ENCODE results near the gene HTR2A. TPM values are rescaled to one million over a fixed set of nuclear protein-coding genes. Genes with fewer than 3 reads are reported as not detected.
A peak's percentile ranks its signal among the peaks of the same experiment; 100 is the strongest.

Gene HTR2A
- total RNA-seq, 1 donor from 2014 or later = 0.19 TPM

GRCh38 chr13:46822551-46822950 is 74.3 kb downstream of the HTR2A start:
- Mint-ChIP-seq H3K36me3 (no peaks in the 10 kb centered on the region), H3K27ac (no peak overlapping the region)

GRCh38 chr13:46817838-46818476 is 78.9 kb downstream of the HTR2A start:
- Mint-ChIP-seq H3K36me3 (no peaks in the 10 kb centered on the region), H3K9me3 (peaks cover 2% of the 10 kb centered on the region), H3K4me3 (no peak overlapping the region)

More at GRCh38 chr13:46822551-46822950, 74.3 kb downstream of the HTR2A start:
- peaks cover 3% of the 10 kb centered on the region for H3K4me1 ChIP-seq
- no peak overlapping the region for H3K27ac ChIP-seq
- no peaks in the 10 kb centered on the region for H3K27me3 ChIP-seq
- no peaks in the 10 kb centered on the region for H3K79me2 ChIP-seq (ENCODE audit: low read depth)
- no peaks in the 10 kb centered on the region for H3K9me3 Mint-ChIP-seq
- DNase-seq (ENCODE audit: low spot score) = no peak
- no peaks in the 10 kb centered on the region for H3F3A ChIP-seq (ENCODE audit: low read depth)
- no peaks in the 10 kb centered on the region for H3K36me3 ChIP-seq
- H3K27me3 Mint-ChIP-seq (ENCODE audit: insufficient read depth, low read depth) = peaks cover 2% of the 10 kb centered on the region
- no peak overlapping the region for H3K9ac ChIP-seq
- no peaks in the 10 kb centered on the region for H3K9me3 ChIP-seq (ENCODE audit: low read depth)
- TF ChIP-seq CTCF (IDR thresholded peaks at IDR 0.05) (no peak), EZH2phosphoT487 (IDR thresholded peaks at IDR 0.05) (no peak), EZH2 (IDR thresholded peaks at IDR 0.05) (no peak)
- no peak overlapping the region for H2AFZ ChIP-seq (replicated peaks)
- H3K4me2 ChIP-seq = no peak overlapping the region
- no peaks in the 10 kb centered on the region for H4K20me1 ChIP-seq (ENCODE audit: low read depth)
- no peak overlapping the region for H3K4me3 Mint-ChIP-seq
- H3K4me3 ChIP-seq = no peak overlapping the region
- peaks cover 2% of the 10 kb centered on the region for H3K4me1 Mint-ChIP-seq

GRCh38 chr13:46817095-46817494 is 79.8 kb downstream of the HTR2A start:
- no peaks in the 10 kb centered on the region for H4K20me1 ChIP-seq (ENCODE audit: low read depth)
- Mint-ChIP-seq H3K9me3 (peaks cover 2% of the 10 kb centered on the region), H3K27ac (no peak overlapping the region), H3K4me1 (no peaks in the 10 kb centered on the region), H3K36me3 (no peaks in the 10 kb centered on the region), H3K27me3 (ENCODE audit: insufficient read depth, low read depth) (no peaks in the 10 kb centered on the region), H3K4me3 (no peak overlapping the region)
- H3F3A ChIP-seq (ENCODE audit: low read depth) = no peaks in the 10 kb centered on the region
- H3K27ac ChIP-seq = no peak overlapping the region
- no peak overlapping the region for H3K4me3 ChIP-seq
- peaks cover 5% of the 10 kb centered on the region for H3K9me3 ChIP-seq (ENCODE audit: low read depth)
- H3K4me2 ChIP-seq = no peak overlapping the region
- no peaks in the 10 kb centered on the region for H3K79me2 ChIP-seq (ENCODE audit: low read depth)
- H3K4me1 ChIP-seq = peaks cover 14% of the 10 kb centered on the region
- no peak for TF ChIP-seq CTCF (IDR thresholded peaks at IDR 0.05)
- no peak for TF ChIP-seq EZH2phosphoT487 (IDR thresholded peaks at IDR 0.05)
- TF ChIP-seq EZH2 (IDR thresholded peaks at IDR 0.05) = no peak
- peak overlapping the region; percentile 94 for H2AFZ ChIP-seq (replicated peaks)
- no peaks in the 10 kb centered on the region for H3K27me3 ChIP-seq
- no peak overlapping the region for H3K9ac ChIP-seq
- DNase-seq (ENCODE audit: low spot score) = peak; percentile 17
- H3K36me3 ChIP-seq = peaks cover under 1% of the 10 kb centered on the region

More at GRCh38 chr13:46817838-46818476, 78.9 kb downstream of the HTR2A start:
- DNase-seq (ENCODE audit: low spot score) = no peak
- H3K4me1 Mint-ChIP-seq = peaks cover 2% of the 10 kb centered on the region
- peaks cover 2% of the 10 kb centered on the region for H3K27me3 Mint-ChIP-seq (ENCODE audit: insufficient read depth, low read depth)
- Histone ChIP-seq H2AFZ (replicated peaks) (peak overlapping the region; percentile 94), H3K79me2 (ENCODE audit: low read depth) (no peaks in the 10 kb centered on the region), H3K9ac (no peak overlapping the region), H3K27ac (no peak overlapping the region), H3K36me3 (no peaks in the 10 kb centered on the region), H3F3A (ENCODE audit: low read depth) (no peaks in the 10 kb centered on the region), H3K4me3 (no peak overlapping the region), H3K9me3 (ENCODE audit: low read depth) (no peaks in the 10 kb centered on the region), H3K4me1 (peaks cover 14% of the 10 kb centered on the region), H3K27me3 (no peaks in the 10 kb centered on the region), H3K4me2 (no peak overlapping the region), H4K20me1 (ENCODE audit: low read depth) (no peaks in the 10 kb centered on the region)
- no peak for TF ChIP-seq EZH2 (IDR thresholded peaks at IDR 0.05)
- TF ChIP-seq EZH2phosphoT487 (IDR thresholded peaks at IDR 0.05) = no peak
- no peak for TF ChIP-seq CTCF (IDR thresholded peaks at IDR 0.05)
- no peak overlapping the region for H3K27ac Mint-ChIP-seq

Data from neural progenitor cell (in vitro differentiated cells).